Measurements from ENCODE around the gene SLC25A5. TPM values are rescaled to one million over a fixed set of nuclear protein-coding genes. Genes with fewer than 3 reads are reported as not detected.
A peak's percentile ranks its signal among the peaks of the same experiment; 100 is the strongest.

Gene SLC25A5
- total RNA-seq, 1 experiment from 2014 or later: 454 TPM

DNA sequence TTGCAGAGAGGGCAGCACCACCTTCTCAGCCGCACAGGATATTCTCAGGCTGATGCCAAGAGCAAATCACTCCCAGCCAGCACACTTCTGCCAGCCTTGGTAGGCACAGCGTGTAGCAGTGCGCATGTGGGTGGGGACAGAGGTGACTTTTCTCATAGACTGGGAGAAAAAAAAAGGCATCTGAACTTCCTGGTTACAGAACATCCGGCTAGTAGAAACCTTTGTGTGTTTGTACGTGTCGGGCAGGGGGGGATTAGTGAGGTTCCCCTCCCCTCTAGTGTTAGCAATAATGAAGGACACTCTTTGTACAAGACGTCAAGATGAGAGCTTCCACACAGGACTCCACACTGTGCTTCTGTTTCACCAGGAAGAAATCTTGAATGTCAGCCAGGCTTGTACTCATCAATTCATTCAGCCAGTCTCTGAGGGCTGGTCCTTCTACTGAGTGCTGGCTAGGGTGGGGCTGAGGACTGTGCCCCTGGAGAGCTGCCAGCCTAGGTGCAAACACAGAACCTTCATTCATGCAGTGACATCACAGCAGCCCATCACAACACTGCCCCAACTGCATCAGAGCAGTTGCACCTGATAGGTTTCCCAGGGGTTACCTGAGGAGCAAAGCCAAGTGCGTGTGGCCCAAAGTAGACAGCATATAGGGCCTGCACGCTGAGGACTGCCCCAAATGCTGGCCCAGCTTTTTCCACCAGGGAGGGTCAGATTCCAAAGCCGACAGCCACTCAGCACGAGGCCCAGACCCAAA, 34.7 kb downstream of the SLC25A5 start:
- H3K23ac ChIP-seq (ENCODE audit: insufficient read length, low read depth, low read length): no peak overlapping the region
- no peak overlapping the region; the same call in 1 of the 2 replicates for H3K14ac ChIP-seq (ENCODE audit: insufficient read depth, low read length)
- DNase-seq: peak; percentile 32
- no peak overlapping the region for H4K8ac ChIP-seq (replicated peaks; ENCODE audit: insufficient read length, low read depth, low read length)
- H3K4me2 ChIP-seq (ENCODE audit: insufficient read depth, insufficient read length, low read length): no peak overlapping the region
- no peak overlapping the region for H2BK12ac ChIP-seq (ENCODE audit: insufficient read length, low read depth, low read length)
- H3K9me3 ChIP-seq (ENCODE audit: control insufficient read depth, low read depth, low read length): peaks cover 9% of the 10 kb centered on the region
- H3K56ac ChIP-seq (ENCODE audit: insufficient read length, low read depth, low read length): no peak overlapping the region
- H4K20me1 ChIP-seq (ENCODE audit: control insufficient read depth, insufficient read depth, insufficient read length): no peaks in the 10 kb centered on the region
- H3K18ac ChIP-seq (ENCODE audit: insufficient read length, low read depth, low read length): no peak overlapping the region
- H2BK5ac ChIP-seq (ENCODE audit: insufficient read length, low read length): no peak overlapping the region
- H3T11ph ChIP-seq (ENCODE audit: low read length): no peak overlapping the region
- H2AFZ ChIP-seq (ENCODE audit: low read length): no peak overlapping the region
- no CpG with 5 or more reads among the region's 11 CpGs for WGBS (ENCODE audit: extremely low coverage, insufficient read length, low lambda C conversion rate)
- no peak for TF ChIP-seq CTCF (conservative IDR thresholded peaks at IDR 0.05)
- H2BK15ac ChIP-seq (ENCODE audit: low read depth, low read length): no peak overlapping the region
- Mint-ChIP-seq H3K36me3 (ENCODE audit: insufficient read depth in 1 of 3, low read depth in 3 of 3) (peaks cover 0 to 7% (median 1%) of the 10 kb centered on the region in 3 experiments; a peak in 4 of 7 replicates), H3K27ac (no peak overlapping the region; a peak in 1 of 7 replicates), H3K27me3 (ENCODE audit: low read depth) (peaks cover 1% of the 10 kb centered on the region; the same call in 1 of the 2 replicates), H3K4me1 (peaks cover 0 to 7% of the 10 kb centered on the region in 2 experiments; a peak in 3 of 4 replicates), H3K4me3 (no peak overlapping the region), H3K9me3 (peaks cover 55 to 74% of the 10 kb centered on the region in 2 experiments)
- H3K4me1 ChIP-seq (ENCODE audit: insufficient read depth, low read length): no peaks in the 10 kb centered on the region
- H3K27me3 ChIP-seq (ENCODE audit: insufficient read depth, low read length): no peaks in the 10 kb centered on the region
- no peaks in the 10 kb centered on the region for H3K23me2 ChIP-seq (ENCODE audit: insufficient read length, low read depth, low read length, poor library complexity, severe bottlenecking)
- no peaks in the 10 kb centered on the region for H3K79me1 ChIP-seq (ENCODE audit: insufficient read depth, low read depth, low read length, poor library complexity, severe bottlenecking)
- H4K5ac ChIP-seq (ENCODE audit: insufficient read length, low read depth, low read length): no peak overlapping the region
- no peaks in the 10 kb centered on the region for H3K79me2 ChIP-seq (ENCODE audit: insufficient read depth, low read length)
- no peak overlapping the region for H2BK20ac ChIP-seq (ENCODE audit: low read depth, low read length, poor library complexity, severe bottlenecking)
- no peak overlapping the region for H2AK5ac ChIP-seq (ENCODE audit: insufficient read length, low read length)
- no peak overlapping the region for H3K9ac ChIP-seq (ENCODE audit: extremely low read depth, insufficient read length, low read length)
- no peak overlapping the region for H4K91ac ChIP-seq (ENCODE audit: insufficient read length, low read depth, low read length)
- H3K4ac ChIP-seq (ENCODE audit: low read depth, low read length): no peak overlapping the region
- H3K27ac ChIP-seq (ENCODE audit: insufficient read length, low read depth, low read length): no peak overlapping the region
- no peak overlapping the region for H2BK120ac ChIP-seq (ENCODE audit: low read depth, low read length, poor library complexity, severe bottlenecking)
